Effector memory CD8-positive, alpha-beta T cell (primary cell): Measurements from ENCODE around the gene AKAP7.

Experiments
- ATAC-seq: fragments of 150-1000 bp; cut with Tn5 transposase; replicated peaks from 2 replicates; pipeline ENCODE4 v1.10.0; 2021; ENCODE audit warnings: mild to moderate bottlenecking, moderate library complexity
- DNase-seq, 3 experiments: peaks; one replicate each; pipeline ENCODE4 v3.0.0; 2021
- H3K27ac Mint-ChIP-seq, 2 donors: one replicate each; pipeline ENCODE4 v1.8.0; 2022; ENCODE audit warnings: mild to moderate bottlenecking in 2 of 2, mixed read lengths in 2 of 2, moderate library complexity in 2 of 2
- H3K27me3 Mint-ChIP-seq, 2 donors: one replicate each; pipeline ENCODE4 v1.8.0; 2022; ENCODE audit warnings: mixed read lengths in 2 of 2
- H3K36me3 Mint-ChIP-seq: one replicate; pipeline ENCODE4 v1.8.0; 2022; ENCODE audit warnings: mild to moderate bottlenecking, moderate library complexity, mixed read lengths; ENCODE audit not compliant: insufficient read depth
- H3K4me1 Mint-ChIP-seq, 2 donors: one replicate each; pipeline ENCODE4 v1.8.0; 2022; ENCODE audit warnings: low read depth in 2 of 2, mixed read lengths in 2 of 2
- H3K4me3 Mint-ChIP-seq, 2 donors: one replicate each; pipeline ENCODE4 v1.8.0; 2022; ENCODE audit warnings: mild to moderate bottlenecking in 2 of 2, mixed read lengths in 2 of 2, moderate library complexity in 2 of 2
- H3K9me3 Mint-ChIP-seq, 2 donors: one replicate each; pipeline ENCODE4 v1.8.0; 2022; ENCODE audit warnings: mixed read lengths in 2 of 2

The AKAP7 gene

DNA sequence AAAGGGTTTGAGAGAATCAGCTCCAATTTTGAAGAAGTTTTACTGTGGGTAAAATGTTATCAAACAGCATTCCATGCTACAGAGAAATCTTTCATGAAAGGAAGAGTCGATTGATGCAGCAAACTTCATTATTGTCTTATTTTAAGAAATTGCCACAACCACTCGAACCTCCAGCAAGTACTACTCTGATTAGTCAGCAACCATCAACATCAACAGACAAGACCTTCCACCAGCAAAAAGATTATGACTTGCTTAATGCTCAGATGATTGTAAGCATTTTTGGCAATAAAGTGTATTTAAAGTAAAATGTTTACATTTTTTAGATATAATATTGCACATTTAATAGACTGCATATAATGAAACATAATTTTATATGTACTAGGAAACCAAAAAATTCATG lies 87.5 kb downstream of the AKAP7 start:
- DNase-seq (no peak), ATAC-seq (no peak)
- Mint-ChIP-seq H3K27me3 (no peaks in the 10 kb centered on the region), H3K9me3 (no peaks in the 10 kb centered on the region), H3K4me3 (no peak overlapping the region), H3K36me3 (peaks cover 12% of the 10 kb centered on the region), H3K4me1 (peaks cover 8 to 23% of the 10 kb centered on the region in 2 donors), H3K27ac (peak overlapping the region in 1 of 2 donors; percentile 35)

DNA sequence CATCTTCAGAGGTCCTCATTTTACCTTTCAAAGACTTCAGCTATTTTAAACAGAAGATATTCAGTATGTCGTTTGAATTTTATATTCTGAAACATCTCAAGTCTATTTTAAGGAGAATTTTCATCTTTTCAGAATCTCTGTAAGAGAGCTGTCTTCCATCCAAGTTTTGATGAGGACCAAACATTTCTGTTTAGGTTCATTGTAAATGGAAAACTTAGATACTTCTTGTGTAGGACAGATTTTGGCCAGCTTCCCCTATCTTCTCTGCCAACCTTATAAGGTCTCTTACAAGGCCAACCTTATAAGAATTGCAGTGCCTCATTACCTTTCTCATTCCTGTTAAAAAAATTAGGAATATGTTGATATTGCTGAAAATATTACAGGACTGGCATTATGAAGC lies 88.1 kb downstream of the AKAP7 start:
- H3K9me3 Mint-ChIP-seq = no peaks in the 10 kb centered on the region
- H3K4me3 Mint-ChIP-seq = no peak overlapping the region
- no peak overlapping the region for H3K27ac Mint-ChIP-seq
- peaks cover 12% of the 10 kb centered on the region for H3K36me3 Mint-ChIP-seq
- DNase-seq = no peak
- ATAC-seq = no peak
- H3K27me3 Mint-ChIP-seq = no peaks in the 10 kb centered on the region
- peaks cover 8 to 23% of the 10 kb centered on the region in 2 donors for H3K4me1 Mint-ChIP-seq

DNA sequence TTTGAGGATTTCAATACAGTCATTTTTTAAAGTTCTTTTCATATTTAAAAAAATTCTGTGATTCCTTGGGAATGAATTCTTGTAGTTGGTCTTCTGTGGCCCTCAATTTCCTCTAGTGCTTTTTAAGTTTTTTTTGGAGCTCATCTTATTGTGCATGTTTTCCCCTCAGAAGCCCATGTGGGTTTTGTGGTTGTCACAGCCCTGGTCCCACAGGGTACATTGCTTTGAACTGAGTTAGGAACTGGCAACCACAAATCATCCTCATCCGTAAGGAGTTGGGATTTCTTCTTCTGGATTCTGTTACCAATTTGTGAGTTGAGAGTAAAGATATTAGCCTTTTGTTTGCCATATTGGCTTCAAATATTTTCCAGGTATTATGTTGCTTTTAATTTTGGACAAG lies 89.9 kb downstream of the AKAP7 start:
- Mint-ChIP-seq H3K36me3 (peaks cover 12% of the 10 kb centered on the region), H3K27me3 (no peaks in the 10 kb centered on the region), H3K4me1 (peaks cover 8 to 29% of the 10 kb centered on the region in 2 donors), H3K4me3 (peak overlapping the region in 1 of 2 donors; percentile 41), H3K9me3 (no peaks in the 10 kb centered on the region), H3K27ac (no peak overlapping the region)
- ATAC-seq (no peak), DNase-seq (no peak)

DNA sequence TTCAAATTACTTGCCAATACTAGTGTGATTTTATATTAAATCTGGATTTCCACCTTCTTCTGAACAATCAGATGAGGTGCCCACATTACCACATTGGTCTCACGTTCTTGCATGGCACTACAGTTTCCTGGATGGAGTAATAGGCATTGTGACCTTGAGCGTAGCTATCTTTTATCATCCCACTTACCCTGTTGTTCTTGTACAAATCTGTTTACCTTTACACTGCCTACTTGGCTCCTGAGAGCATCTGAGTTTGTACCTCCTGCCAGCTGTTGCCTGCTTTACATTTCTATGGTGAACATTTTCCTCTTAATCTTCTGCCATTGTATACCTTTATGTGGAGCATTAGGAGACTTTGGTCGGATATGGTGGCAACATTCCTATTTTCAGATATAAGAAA lies 90.7 kb downstream of the AKAP7 start:
- Mint-ChIP-seq H3K27me3 (no peaks in the 10 kb centered on the region), H3K4me3 (no peak overlapping the region)

DNA sequence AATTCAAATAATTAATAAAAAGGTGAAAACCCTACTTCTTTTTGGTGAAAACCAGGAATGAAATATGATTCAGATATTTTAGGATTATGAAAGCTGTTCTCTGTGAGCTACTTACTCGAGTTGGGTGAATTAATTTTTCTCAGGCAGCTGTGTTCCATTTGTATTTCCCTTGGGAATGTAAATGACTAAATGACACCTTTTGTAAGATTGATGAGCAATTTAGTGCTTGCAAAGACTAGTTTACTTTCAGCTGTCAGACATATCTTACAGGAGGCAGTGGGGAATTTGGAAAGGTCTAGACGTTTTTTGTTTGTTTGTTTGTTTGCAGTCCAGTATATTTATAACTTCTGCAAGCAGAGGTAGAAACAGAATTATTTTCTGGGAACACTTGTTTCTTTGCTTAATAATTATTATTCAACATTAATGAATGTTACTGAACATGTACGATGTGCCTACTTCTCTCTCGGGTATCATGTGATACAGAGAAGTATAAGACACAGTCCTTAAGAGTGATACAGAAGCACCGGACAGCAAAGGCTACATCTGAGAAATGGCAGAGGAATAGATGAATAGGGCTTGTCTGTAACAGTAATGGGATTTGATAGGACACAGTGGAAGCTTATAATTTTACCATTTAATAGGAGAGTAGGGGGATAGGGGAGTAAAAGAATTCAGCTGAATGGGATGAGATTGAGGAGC lies 91.3 kb downstream of the AKAP7 start:
- DNase-seq (no peak), ATAC-seq (no peak)
- no peak overlapping the region for H3K4me3 Mint-ChIP-seq
- peaks cover 12% of the 10 kb centered on the region for H3K36me3 Mint-ChIP-seq
- no peaks in the 10 kb centered on the region for H3K27me3 Mint-ChIP-seq
- H3K27ac Mint-ChIP-seq = no peak overlapping the region
- no peaks in the 10 kb centered on the region for H3K9me3 Mint-ChIP-seq
- peaks cover 11 to 30% of the 10 kb centered on the region in 2 donors for H3K4me1 Mint-ChIP-seq

More for the DNA sequence above, 90.7 kb downstream of the AKAP7 start:
- Mint-ChIP-seq H3K9me3 (no peaks in the 10 kb centered on the region), H3K27ac (no peak overlapping the region), H3K36me3 (peaks cover 12% of the 10 kb centered on the region), H3K4me1 (peaks cover 11 to 32% of the 10 kb centered on the region in 2 donors)
- ATAC-seq (no peak), DNase-seq (no peak)

DNA sequence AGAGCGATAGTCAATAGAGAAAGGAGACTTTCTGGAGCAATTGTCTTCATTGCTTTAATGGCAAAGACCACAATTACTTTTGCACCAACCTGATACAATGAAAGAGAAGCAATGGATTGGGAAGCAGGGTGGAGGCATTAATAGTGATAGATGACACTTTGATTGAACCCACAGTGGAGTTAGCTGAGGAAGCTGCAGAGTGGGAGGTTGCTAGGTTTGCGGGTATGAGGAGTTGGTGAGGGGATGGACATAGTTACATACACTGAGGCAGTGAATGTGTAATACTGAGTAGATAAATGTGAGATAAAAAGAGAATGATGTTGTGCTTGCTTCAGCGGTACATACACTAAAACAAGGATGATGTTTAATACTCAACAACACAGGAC lies 91.9 kb downstream of the AKAP7 start:
- ATAC-seq (no peak), DNase-seq (no peak)
- Mint-ChIP-seq H3K9me3 (no peaks in the 10 kb centered on the region), H3K4me1 (peaks cover 11 to 25% of the 10 kb centered on the region in 2 donors), H3K36me3 (peaks cover 8% of the 10 kb centered on the region), H3K27me3 (no peaks in the 10 kb centered on the region), H3K27ac (no peak overlapping the region), H3K4me3 (no peak overlapping the region)

DNA sequence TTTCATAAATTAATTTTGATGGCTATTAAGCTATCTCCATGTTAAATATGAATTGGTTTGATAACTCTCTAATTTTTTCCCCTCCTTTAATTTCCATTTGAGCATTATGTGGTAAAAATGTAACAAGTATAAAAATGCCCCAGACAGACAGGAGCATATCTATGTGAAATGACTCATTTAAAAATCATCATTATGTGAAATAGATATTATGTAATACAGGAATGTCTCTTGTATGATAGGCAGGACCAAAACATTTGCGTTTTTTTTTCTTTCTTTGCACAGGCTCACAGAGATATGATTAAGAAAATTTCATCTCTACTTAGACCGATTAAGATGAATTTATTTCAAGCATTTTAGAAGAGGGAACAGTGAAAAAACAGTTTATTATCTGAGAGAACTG lies 95.8 kb downstream of the AKAP7 start:
- Mint-ChIP-seq H3K4me1 (peaks cover 6 to 20% of the 10 kb centered on the region in 2 donors), H3K27ac (no peak overlapping the region), H3K27me3 (no peaks in the 10 kb centered on the region), H3K36me3 (peaks cover 2% of the 10 kb centered on the region), H3K9me3 (no peaks in the 10 kb centered on the region), H3K4me3 (no peak overlapping the region)
- DNase-seq = no peak
- no peak for ATAC-seq

DNA sequence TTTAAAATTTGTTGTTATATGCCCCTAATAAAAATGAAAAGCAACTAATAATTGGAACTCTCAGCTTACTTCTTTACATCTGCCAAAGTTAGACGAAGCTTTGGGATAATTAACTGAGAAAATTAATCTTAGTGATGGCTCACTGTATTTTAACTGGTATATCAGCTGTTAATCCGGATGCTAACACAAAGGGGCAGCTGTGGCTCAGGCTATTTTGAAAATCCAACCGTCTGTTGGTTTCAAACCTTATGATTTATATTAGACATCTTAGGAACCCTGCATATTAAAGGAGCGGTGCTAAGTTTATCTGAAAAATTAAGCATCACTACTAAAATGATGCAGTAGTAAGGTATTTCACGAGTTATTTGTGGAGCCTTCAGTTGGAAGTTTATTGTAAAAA lies 96.6 kb downstream of the AKAP7 start:
- Mint-ChIP-seq H3K27ac (no peak overlapping the region), H3K4me3 (no peak overlapping the region), H3K9me3 (no peaks in the 10 kb centered on the region), H3K36me3 (peaks cover 2% of the 10 kb centered on the region), H3K4me1 (peaks cover 6 to 16% of the 10 kb centered on the region in 2 donors), H3K27me3 (no peaks in the 10 kb centered on the region)
- ATAC-seq (no peak), DNase-seq (no peak)

DNA sequence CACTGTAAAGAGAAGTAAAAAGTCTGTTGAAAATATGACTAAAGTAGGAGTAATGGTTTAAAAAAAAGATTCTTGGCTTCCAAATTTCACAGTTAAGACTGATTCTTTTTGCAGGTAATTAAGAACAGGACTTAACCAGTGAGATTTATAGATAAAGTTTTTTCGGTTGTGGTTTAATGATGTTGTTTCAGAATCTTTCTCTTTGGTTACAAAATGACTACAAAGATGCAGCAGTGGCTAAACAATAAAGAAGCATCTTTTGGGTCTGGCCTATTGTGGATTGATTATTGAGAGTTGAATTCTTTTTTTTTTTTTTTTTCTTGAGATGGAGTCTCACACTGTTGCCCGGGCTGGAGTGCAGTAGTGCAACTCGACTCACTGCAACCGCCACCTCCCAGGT lies 109.7 kb downstream of the AKAP7 start:
- H3K27ac Mint-ChIP-seq = peak overlapping the region; percentile 69 to 77
- H3K4me1 Mint-ChIP-seq = peaks cover 12 to 32% of the 10 kb centered on the region in 2 donors
- H3K27me3 Mint-ChIP-seq = no peaks in the 10 kb centered on the region
- H3K36me3 Mint-ChIP-seq = no peaks in the 10 kb centered on the region
- H3K4me3 Mint-ChIP-seq = peak overlapping the region; percentile 4 to 36
- no peaks in the 10 kb centered on the region for H3K9me3 Mint-ChIP-seq
- ATAC-seq = peak; percentile 22
- DNase-seq = no peak

DNA sequence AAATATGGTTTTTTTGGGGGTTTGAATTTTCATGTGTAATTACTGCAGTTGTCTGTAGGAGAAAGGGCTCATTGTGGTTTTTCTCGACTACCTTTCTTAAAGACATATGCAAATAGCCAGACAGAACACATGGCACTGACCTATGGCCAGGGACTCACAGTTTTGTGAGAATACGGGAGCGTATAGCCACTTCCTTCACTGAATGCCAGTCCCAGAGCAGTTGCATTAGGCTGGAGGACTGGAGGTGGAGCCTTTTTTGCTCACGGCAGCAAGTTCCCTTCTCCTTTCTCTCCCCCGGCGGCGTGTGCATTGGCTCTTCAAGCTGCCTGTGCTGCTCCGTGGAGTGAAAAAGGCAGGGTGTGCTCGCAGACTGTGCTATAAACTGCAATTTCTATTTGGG lies 114.9 kb downstream of the AKAP7 start:
- peak overlapping the region in 1 of 2 donors; percentile 42 for H3K4me3 Mint-ChIP-seq
- DNase-seq = no peak
- no peak overlapping the region for H3K27ac Mint-ChIP-seq
- H3K9me3 Mint-ChIP-seq = no peaks in the 10 kb centered on the region
- H3K27me3 Mint-ChIP-seq = no peaks in the 10 kb centered on the region
- peak; percentile 16 for ATAC-seq
- peaks cover 13 to 23% of the 10 kb centered on the region in 2 donors for H3K4me1 Mint-ChIP-seq
- no peaks in the 10 kb centered on the region for H3K36me3 Mint-ChIP-seq

DNA sequence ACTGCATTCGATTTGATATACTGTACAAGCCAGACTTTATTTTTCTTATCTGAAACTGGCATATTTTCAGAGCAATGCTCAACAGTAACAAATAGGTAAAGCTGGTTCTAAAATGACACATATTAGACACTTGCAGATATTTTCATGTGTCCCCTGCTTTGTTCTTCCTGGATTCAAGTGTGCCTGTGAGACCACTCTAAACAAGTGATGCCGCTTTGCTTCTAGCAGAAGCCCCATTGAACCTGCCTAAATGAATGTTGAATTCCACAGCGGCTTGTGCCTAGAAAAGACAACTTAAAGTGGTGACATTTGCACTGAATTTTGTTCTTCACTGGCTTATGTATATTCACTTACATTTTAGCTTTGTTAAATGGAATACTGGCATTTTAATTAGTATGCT lies 115.7 kb downstream of the AKAP7 start:
- Mint-ChIP-seq H3K4me1 (peaks cover 11 to 22% of the 10 kb centered on the region in 2 donors), H3K4me3 (no peak overlapping the region)
- no peak for DNase-seq

DNA sequence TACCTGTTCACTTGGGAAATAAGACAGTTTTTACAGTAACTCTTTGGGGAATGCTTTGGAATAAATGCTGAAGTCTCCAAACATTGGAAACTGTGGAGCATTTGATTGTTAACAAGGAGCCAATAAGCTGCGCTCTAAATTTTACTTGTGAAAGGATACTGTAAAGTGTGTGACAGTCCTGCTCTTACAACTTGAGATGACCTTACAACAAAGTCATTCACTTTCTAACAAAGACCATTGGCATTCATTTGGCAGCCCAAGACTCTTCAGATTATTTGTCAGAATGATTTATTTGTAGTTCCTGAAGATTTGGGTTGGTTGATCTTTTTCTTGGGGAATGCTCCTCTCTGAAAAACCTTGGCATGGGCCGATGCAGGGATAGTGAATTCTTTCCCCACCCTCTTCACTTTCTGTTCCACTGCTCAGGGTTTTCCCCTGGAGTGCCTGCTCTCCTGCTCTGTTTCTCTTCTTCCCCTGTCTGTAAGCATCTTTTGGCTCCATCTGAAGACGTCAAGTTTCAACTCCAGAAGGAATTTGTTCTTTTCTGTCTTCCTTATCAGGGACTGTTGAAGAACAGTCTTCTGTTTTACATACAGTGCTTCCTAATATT lies 116.4 kb downstream of the AKAP7 start:
- ATAC-seq = no peak
- peaks cover 11 to 22% of the 10 kb centered on the region in 2 donors for H3K4me1 Mint-ChIP-seq
- H3K27ac Mint-ChIP-seq = no peak overlapping the region
- no peaks in the 10 kb centered on the region for H3K36me3 Mint-ChIP-seq
- H3K27me3 Mint-ChIP-seq = no peaks in the 10 kb centered on the region
- no peaks in the 10 kb centered on the region for H3K9me3 Mint-ChIP-seq
- no peak overlapping the region for H3K4me3 Mint-ChIP-seq
- DNase-seq = no peak

More for the DNA sequence above, 115.7 kb downstream of the AKAP7 start:
- Mint-ChIP-seq H3K27me3 (no peaks in the 10 kb centered on the region), H3K27ac (no peak overlapping the region), H3K9me3 (no peaks in the 10 kb centered on the region), H3K36me3 (no peaks in the 10 kb centered on the region)
- no peak for ATAC-seq

DNA sequence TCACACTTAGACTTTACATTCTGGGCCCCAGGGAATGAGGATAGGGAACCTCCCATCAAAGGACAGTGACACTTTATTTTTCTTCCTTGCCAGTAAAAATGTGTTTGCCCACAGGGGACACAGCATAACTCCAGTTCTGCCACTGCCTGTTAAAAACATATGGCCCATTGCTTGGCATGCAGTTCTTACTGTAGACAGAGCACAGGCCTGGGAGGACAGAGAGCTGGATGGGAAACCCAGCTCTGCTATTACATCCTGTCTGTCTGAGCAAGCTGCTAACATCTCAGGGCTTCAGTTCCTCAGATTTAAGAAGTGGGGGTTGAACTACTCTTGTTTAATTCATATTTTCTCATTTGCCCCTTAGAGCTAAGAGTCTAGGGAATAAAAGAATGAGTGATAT lies 120.2 kb downstream of the AKAP7 start:
- H3K27ac Mint-ChIP-seq = peak overlapping the region in 1 of 2 donors; percentile 81
- DNase-seq = no peak
- H3K4me3 Mint-ChIP-seq = no peak overlapping the region
- H3K4me1 Mint-ChIP-seq = peaks cover 8 to 20% of the 10 kb centered on the region in 2 donors
- H3K9me3 Mint-ChIP-seq = no peaks in the 10 kb centered on the region
- H3K36me3 Mint-ChIP-seq = no peaks in the 10 kb centered on the region
- H3K27me3 Mint-ChIP-seq = no peaks in the 10 kb centered on the region
- no peak for ATAC-seq

DNA sequence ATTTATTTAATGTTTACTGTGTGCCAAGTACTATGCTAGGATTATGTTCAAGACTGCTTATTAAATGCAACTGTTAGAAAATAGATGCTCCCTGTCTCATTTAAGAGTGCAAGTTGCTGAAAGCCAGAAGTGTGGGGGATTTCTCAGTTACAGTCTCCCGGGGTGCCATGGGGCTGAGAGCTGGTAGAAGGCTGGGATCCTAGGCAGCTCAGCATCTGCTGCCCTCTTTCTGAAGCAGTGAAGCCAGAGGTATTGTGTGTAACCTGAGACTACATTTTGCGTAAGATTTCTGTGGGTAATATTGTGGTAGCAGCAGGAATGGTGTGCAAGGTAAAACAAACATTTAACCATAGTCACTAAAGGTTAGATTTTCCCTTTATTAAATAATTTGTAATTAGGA lies 120.6 kb downstream of the AKAP7 start:
- Mint-ChIP-seq H3K27ac (peak overlapping the region in 1 of 2 donors; percentile 81), H3K27me3 (no peaks in the 10 kb centered on the region), H3K36me3 (no peaks in the 10 kb centered on the region), H3K4me1 (peaks cover 6 to 17% of the 10 kb centered on the region in 2 donors), H3K9me3 (no peaks in the 10 kb centered on the region), H3K4me3 (no peak overlapping the region)
- DNase-seq = no peak
- no peak for ATAC-seq
